Activated CD8-positive, alpha-beta memory T cell treated with anti-CD3 and anti-CD28 coated beads, Interleukin-2, amount 50 U/mL, for 24 hours (primary cell): Measurements from ENCODE around the gene SIPA1L2.
A peak's percentile ranks its signal among the peaks of the same experiment; 100 is the strongest.

Experiments used
- DNase-seq: peaks from one replicate; pipeline ENCODE4 v3.0.0-alpha.2; 2020; ENCODE audit errors: extremely low read depth

Gene SIPA1L2

GRCh38 chr1:232630047-232630893, at the start of gene SIPA1L2:
TSS of gene SIPA1L2 (minus strand) at chr1:232630133. CDS start at chr1:232515339, 114,794 bp downstream.
- peak; percentile 48 for DNase-seq

GRCh38 chr1:232678185-232678886, 48.4 kb upstream of the SIPA1L2 start:
- DNase-seq: no peak

GRCh38 chr1:232676307-232676706, 46.4 kb upstream of the SIPA1L2 start:
- no peak for DNase-seq

GRCh38 chr1:232675898-232676297, 46.0 kb upstream of the SIPA1L2 start:
- DNase-seq: no peak

- no peak for DNase-seq
Measured at GRCh38 chr1:232675260-232675659, 45.3 kb upstream of the SIPA1L2 start.

- DNase-seq: no peak
Measured at GRCh38 chr1:232673256-232673655, 43.3 kb upstream of the SIPA1L2 start.

GRCh38 chr1:232669981-232670747, 40.2 kb upstream of the SIPA1L2 start:
- DNase-seq: no peak

GRCh38 chr1:232667778-232668165, 37.8 kb upstream of the SIPA1L2 start:
- DNase-seq: no peak

GRCh38 chr1:232667094-232667777, 37.3 kb upstream of the SIPA1L2 start:
- DNase-seq: no peak

GRCh38 chr1:232664844-232665777, 35.2 kb upstream of the SIPA1L2 start:
- no peak for DNase-seq

GRCh38 chr1:232662910-232663309, 33.0 kb upstream of the SIPA1L2 start:
- no peak for DNase-seq

GRCh38 chr1:232658386-232658785, 28.5 kb upstream of the SIPA1L2 start:
- DNase-seq: no peak

- DNase-seq: no peak
Measured at GRCh38 chr1:232657426-232658005, 27.6 kb upstream of the SIPA1L2 start.

- no peak for DNase-seq
Measured at GRCh38 chr1:232655746-232656085, 25.8 kb upstream of the SIPA1L2 start.

- no peak for DNase-seq
Measured at GRCh38 chr1:232655028-232655745, 25.3 kb upstream of the SIPA1L2 start.

- DNase-seq: no peak
Measured at GRCh38 chr1:232653789-232654188, 23.9 kb upstream of the SIPA1L2 start.

- DNase-seq: no peak
Measured at GRCh38 chr1:232650845-232651244, 20.9 kb upstream of the SIPA1L2 start.

- DNase-seq: no peak
Measured at GRCh38 chr1:232650418-232650817, 20.5 kb upstream of the SIPA1L2 start.

- DNase-seq: no peak
Measured at GRCh38 chr1:232648316-232648715, 18.4 kb upstream of the SIPA1L2 start.

GRCh38 chr1:232644209-232644608, 14.3 kb upstream of the SIPA1L2 start:
- no peak for DNase-seq
